GM23338 (cell line): ENCODE results near the gene GLI1.
"Not testable (repeated sequence)": the region's sequence is repeated elsewhere in the genome, so short reads cannot be mapped to it uniquely, and the experiment has no call there.

Experiments
- CREB1 ChIP-seq: fragments of 250-450 bp; sonication (Bioruptor Pico); IDR thresholded peaks from 2 replicates; pipeline ENCODE4 v1.5.0; 2020; ENCODE audit warnings: low read depth, mild to moderate bottlenecking, moderate library complexity
- EZH2 ChIP-seq: fragments of 200-600 bp; sonication (generic); IDR thresholded peaks from one replicate; pipeline ENCODE4 v1.8.0; 2017; ENCODE audit warnings: antibody characterized with exemption, mild to moderate bottlenecking, low read depth; ENCODE audit not compliant: unreplicated experiment
- EZH2phosphoT487 ChIP-seq: fragments of 200-600 bp; sonication (generic); IDR thresholded peaks from one replicate; pipeline ENCODE4 v1.8.1; 2018; ENCODE audit warnings: antibody characterized with exemption; ENCODE audit not compliant: unreplicated experiment
- JUNB ChIP-seq: IDR thresholded peaks from one replicate; pipeline ENCODE4 v1.6.1; 2016; ENCODE audit warnings: antibody characterized with exemption; ENCODE audit not compliant: unreplicated experiment
- NANOG ChIP-seq: IDR thresholded peaks from 2 replicates; pipeline ENCODE4 v1.6.1; 2016; ENCODE audit warnings: antibody characterized with exemption, borderline replicate concordance
- POLR2AphosphoS5 ChIP-seq: IDR thresholded peaks from 2 replicates; pipeline ENCODE4 v1.6.1; 2016; ENCODE audit warnings: antibody characterized with exemption, low read depth
- STAT1 ChIP-seq: IDR thresholded peaks from one replicate; pipeline ENCODE4 v1.6.1; 2016; ENCODE audit warnings: antibody characterized with exemption; ENCODE audit not compliant: unreplicated experiment
- ZNF114 ChIP-seq: fragments of 250-450 bp; sonication (Bioruptor Pico); IDR thresholded peaks from 2 replicates; pipeline ENCODE4 v1.5.0; 2020; ENCODE audit warnings: mild to moderate bottlenecking, moderate library complexity
- TF ChIP-seq, protein P1 (sequence below): IDR thresholded peaks from 2 replicates; pipeline ENCODE4 v1.6.1; 2016; ENCODE audit warnings: antibody characterized with exemption
- TF ChIP-seq, protein P2 (sequence below), 2 experiments: fragments of 200-600 bp in 1 of 2; sonication (generic) in 1 of 2; conservative IDR thresholded peaks; 2 replicates each; pipeline versions ENCODE4 v1.5.1 to v1.6.1; 2016 to 2017; ENCODE audit warnings: antibody characterized with exemption in 2 of 2, low read depth in 2 of 2, mild to moderate bottlenecking in 2 of 2, moderate library complexity in 1 of 2
- TF ChIP-seq, protein P3 (sequence below): IDR thresholded peaks from one replicate; pipeline ENCODE4 v1.6.1; 2018; ENCODE audit warnings: antibody characterized with exemption; ENCODE audit not compliant: unreplicated experiment
- TF ChIP-seq, protein P4 (sequence below): fragments of 250-450 bp; sonication (Bioruptor Pico); IDR thresholded peaks from 2 replicates; pipeline ENCODE4 v1.5.0; 2020; ENCODE audit warnings: mild to moderate bottlenecking, moderate library complexity

DNA sequence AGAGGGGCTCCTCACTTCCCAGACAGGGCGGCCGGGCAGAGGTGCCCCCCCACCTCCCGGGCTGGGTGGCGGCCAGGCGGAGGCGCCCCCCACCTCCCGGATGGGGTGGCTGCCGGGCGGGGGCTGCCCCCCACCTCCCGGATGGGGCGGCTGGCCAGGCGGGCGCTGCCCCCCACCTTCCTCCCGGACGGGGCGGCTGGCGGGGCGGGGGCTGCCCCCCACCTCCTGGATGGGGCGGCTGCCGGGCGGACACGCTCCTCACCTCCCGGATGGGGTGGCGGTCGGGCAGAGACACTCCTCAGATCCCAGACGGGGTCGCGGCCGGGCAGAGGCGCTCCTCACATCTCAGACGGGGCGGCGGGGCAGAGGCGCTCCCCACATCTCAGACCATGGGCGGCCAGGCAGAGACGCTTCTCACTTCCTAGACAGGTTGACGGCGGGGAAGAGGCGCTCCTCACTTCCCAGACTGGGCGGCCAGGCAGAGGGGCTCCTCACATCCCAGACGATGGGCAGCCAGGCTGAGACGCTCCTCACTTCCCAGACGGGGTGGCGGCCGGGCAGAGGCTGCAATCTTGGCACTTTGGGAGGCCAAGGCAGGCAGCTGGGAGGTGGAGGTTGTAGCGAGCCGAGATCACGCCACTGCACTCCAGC, 35.6 kb downstream of the GLI1 start:
- TF ChIP-seq, protein P1, sequence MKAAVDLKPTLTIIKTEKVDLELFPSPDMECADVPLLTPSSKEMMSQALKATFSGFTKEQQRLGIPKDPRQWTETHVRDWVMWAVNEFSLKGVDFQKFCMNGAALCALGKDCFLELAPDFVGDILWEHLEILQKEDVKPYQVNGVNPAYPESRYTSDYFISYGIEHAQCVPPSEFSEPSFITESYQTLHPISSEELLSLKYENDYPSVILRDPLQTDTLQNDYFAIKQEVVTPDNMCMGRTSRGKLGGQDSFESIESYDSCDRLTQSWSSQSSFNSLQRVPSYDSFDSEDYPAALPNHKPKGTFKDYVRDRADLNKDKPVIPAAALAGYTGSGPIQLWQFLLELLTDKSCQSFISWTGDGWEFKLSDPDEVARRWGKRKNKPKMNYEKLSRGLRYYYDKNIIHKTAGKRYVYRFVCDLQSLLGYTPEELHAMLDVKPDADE = not testable (repeated sequence)
- TF ChIP-seq, protein P2, sequence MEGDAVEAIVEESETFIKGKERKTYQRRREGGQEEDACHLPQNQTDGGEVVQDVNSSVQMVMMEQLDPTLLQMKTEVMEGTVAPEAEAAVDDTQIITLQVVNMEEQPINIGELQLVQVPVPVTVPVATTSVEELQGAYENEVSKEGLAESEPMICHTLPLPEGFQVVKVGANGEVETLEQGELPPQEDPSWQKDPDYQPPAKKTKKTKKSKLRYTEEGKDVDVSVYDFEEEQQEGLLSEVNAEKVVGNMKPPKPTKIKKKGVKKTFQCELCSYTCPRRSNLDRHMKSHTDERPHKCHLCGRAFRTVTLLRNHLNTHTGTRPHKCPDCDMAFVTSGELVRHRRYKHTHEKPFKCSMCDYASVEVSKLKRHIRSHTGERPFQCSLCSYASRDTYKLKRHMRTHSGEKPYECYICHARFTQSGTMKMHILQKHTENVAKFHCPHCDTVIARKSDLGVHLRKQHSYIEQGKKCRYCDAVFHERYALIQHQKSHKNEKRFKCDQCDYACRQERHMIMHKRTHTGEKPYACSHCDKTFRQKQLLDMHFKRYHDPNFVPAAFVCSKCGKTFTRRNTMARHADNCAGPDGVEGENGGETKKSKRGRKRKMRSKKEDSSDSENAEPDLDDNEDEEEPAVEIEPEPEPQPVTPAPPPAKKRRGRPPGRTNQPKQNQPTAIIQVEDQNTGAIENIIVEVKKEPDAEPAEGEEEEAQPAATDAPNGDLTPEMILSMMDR (conservative IDR thresholded peaks at IDR 0.05; ENCODE audit: low read depth in 2 of 2) = not testable (repeated sequence)
- not testable (repeated sequence) for TF ChIP-seq EZH2phosphoT487; EZH2; POLR2AphosphoS5; NANOG; JUNB; ZNF114 (CRISPR knock-in tag); STAT1; CREB1 (CRISPR knock-in tag)
- TF ChIP-seq, protein P3, sequence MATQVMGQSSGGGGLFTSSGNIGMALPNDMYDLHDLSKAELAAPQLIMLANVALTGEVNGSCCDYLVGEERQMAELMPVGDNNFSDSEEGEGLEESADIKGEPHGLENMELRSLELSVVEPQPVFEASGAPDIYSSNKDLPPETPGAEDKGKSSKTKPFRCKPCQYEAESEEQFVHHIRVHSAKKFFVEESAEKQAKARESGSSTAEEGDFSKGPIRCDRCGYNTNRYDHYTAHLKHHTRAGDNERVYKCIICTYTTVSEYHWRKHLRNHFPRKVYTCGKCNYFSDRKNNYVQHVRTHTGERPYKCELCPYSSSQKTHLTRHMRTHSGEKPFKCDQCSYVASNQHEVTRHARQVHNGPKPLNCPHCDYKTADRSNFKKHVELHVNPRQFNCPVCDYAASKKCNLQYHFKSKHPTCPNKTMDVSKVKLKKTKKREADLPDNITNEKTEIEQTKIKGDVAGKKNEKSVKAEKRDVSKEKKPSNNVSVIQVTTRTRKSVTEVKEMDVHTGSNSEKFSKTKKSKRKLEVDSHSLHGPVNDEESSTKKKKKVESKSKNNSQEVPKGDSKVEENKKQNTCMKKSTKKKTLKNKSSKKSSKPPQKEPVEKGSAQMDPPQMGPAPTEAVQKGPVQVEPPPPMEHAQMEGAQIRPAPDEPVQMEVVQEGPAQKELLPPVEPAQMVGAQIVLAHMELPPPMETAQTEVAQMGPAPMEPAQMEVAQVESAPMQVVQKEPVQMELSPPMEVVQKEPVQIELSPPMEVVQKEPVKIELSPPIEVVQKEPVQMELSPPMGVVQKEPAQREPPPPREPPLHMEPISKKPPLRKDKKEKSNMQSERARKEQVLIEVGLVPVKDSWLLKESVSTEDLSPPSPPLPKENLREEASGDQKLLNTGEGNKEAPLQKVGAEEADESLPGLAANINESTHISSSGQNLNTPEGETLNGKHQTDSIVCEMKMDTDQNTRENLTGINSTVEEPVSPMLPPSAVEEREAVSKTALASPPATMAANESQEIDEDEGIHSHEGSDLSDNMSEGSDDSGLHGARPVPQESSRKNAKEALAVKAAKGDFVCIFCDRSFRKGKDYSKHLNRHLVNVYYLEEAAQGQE = not testable (repeated sequence)
- TF ChIP-seq, protein P4, sequence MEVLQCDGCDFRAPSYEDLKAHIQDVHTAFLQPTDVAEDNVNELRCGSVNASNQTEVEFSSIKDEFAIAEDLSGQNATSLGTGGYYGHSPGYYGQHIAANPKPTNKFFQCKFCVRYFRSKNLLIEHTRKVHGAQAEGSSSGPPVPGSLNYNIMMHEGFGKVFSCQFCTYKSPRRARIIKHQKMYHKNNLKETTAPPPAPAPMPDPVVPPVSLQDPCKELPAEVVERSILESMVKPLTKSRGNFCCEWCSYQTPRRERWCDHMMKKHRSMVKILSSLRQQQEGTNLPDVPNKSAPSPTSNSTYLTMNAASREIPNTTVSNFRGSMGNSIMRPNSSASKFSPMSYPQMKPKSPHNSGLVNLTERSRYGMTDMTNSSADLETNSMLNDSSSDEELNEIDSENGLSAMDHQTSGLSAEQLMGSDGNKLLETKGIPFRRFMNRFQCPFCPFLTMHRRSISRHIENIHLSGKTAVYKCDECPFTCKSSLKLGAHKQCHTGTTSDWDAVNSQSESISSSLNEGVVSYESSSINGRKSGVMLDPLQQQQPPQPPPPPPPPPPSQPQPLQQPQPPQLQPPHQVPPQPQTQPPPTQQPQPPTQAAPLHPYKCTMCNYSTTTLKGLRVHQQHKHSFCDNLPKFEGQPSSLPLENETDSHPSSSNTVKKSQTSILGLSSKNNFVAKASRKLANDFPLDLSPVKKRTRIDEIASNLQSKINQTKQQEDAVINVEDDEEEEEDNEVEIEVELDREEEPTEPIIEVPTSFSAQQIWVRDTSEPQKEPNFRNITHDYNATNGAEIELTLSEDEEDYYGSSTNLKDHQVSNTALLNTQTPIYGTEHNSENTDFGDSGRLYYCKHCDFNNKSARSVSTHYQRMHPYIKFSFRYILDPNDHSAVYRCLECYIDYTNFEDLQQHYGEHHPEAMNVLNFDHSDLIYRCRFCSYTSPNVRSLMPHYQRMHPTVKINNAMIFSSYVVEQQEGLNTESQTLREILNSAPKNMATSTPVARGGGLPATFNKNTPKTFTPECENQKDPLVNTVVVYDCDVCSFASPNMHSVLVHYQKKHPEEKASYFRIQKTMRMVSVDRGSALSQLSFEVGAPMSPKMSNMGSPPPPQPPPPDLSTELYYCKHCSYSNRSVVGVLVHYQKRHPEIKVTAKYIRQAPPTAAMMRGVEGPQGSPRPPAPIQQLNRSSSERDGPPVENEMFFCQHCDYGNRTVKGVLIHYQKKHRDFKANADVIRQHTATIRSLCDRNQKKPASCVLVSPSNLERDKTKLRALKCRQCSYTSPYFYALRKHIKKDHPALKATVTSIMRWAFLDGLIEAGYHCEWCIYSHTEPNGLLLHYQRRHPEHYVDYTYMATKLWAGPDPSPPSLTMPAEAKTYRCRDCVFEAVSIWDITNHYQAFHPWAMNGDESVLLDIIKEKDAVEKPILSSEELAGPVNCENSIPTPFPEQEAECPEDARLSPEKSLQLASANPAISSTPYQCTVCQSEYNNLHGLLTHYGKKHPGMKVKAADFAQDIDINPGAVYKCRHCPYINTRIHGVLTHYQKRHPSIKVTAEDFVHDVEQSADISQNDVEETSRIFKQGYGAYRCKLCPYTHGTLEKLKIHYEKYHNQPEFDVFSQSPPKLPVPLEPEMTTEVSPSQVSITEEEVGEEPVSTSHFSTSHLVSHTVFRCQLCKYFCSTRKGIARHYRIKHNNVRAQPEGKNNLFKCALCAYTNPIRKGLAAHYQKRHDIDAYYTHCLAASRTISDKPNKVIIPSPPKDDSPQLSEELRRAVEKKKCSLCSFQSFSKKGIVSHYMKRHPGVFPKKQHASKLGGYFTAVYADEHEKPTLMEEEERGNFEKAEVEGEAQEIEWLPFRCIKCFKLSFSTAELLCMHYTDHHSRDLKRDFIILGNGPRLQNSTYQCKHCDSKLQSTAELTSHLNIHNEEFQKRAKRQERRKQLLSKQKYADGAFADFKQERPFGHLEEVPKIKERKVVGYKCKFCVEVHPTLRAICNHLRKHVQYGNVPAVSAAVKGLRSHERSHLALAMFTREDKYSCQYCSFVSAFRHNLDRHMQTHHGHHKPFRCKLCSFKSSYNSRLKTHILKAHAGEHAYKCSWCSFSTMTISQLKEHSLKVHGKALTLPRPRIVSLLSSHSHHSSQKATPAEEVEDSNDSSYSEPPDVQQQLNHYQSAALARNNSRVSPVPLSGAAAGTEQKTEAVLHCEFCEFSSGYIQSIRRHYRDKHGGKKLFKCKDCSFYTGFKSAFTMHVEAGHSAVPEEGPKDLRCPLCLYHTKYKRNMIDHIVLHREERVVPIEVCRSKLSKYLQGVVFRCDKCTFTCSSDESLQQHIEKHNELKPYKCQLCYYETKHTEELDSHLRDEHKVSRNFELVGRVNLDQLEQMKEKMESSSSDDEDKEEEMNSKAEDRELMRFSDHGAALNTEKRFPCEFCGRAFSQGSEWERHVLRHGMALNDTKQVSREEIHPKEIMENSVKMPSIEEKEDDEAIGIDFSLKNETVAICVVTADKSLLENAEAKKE (CRISPR knock-in tag) = not testable (repeated sequence)
